Measurements from ENCODE around the gene COG6. TPM values are rescaled to one million over a fixed set of nuclear protein-coding genes. Genes with fewer than 3 reads are reported as not detected.

COG6 gene
- total RNA-seq = 10 to 100 TPM in 4 of 6 experiments, 1 to 10 TPM in 2; 8.6 to 15.2 (median 12.2) TPM
- long read RNA-seq, partial matches to known transcripts = 0 of 3 reads
- long read RNA-seq, other reads (novel, unspliced or antisense) = 1 of 3 reads

GRCh38 chr13:39655569-39656324 lies at the start of gene COG6:
TSS of gene COG6 (plus strand) at chr13:39655662. CDS start at chr13:39655727, 65 bp downstream.
- peaks cover 0 to 3% (median 0%) of the 10 kb centered on the region in 4 donors for H3K36me3 ChIP-seq
- H3K27me3 ChIP-seq = no peaks in the 10 kb centered on the region
- no peak for TF ChIP-seq CTCF (IDR thresholded peaks at IDR 0.05)
- peak; percentile 65 for TF ChIP-seq POLR2A (IDR thresholded peaks at IDR 0.05)
- intact Hi-C loops (cut with DNase I) = no loop called here
- peak; percentile 96 to 98 (median 98) for ATAC-seq
- peaks cover 0 to 4% (median 0%) of the 10 kb centered on the region in 4 donors for H3K4me1 ChIP-seq
- peak; percentile 90 to 92 (median 91) for DNase-seq
- H3K27ac ChIP-seq = peak within 1 kb of the TSS; percentile 37 to 54 (median 54)
- H3K4me3 ChIP-seq = peak within 1 kb of the TSS; percentile 82 to 96 (median 93)
- no peaks in the 10 kb centered on the region for H3K9me3 ChIP-seq
- WGBS (ENCODE audit: insufficient coverage, low coverage, low lambda C conversion rate, missing lambda C conversion rate) = under 1% methylated on average over 29 of the region's 59 CpGs

DNA sequence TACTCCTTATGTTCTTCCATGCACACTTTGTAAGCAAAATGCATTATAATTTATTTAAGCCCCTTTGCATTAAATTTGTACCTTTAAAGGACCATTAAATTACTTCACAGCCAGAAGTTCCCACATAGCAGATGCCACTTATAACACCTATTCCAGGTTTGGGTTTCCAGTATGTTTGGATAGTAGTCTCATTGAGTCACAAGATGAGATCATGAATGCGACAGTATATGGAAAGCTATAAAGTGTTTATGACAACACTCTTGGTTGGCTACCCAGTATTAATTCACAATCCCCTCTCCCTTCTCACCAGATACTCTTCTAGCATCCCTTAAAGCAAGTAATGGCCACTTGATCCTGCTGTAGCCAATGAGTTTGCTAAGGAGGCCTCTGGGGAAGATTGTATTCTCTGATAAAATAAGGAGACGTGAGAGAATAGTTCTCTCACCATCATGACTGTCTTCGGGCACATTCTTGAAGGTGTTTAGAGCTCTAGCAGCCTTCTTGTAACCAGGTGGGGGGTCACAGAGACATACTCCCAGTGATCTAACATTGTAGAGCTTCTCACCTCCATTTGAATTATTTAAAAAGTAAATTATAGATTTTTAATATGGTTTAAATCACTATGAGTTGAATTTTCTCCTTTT lies 49.7 kb upstream of the COG6 start:
- Histone ChIP-seq H3K27ac (no peak overlapping the region), H3K9me3 (no peaks in the 10 kb centered on the region), H3K4me1 (peaks cover 0 to 5% (median 2%) of the 10 kb centered on the region in 4 donors), H3K36me3 (no peaks in the 10 kb centered on the region), H3K4me3 (no peak overlapping the region), H3K27me3 (no peaks in the 10 kb centered on the region)
- WGBS (ENCODE audit: insufficient coverage, low coverage, low lambda C conversion rate, missing lambda C conversion rate) = 74% methylated on average over 3 of the region's 3 CpGs
- DNase-seq (no peak), ATAC-seq (no peak)
- intact Hi-C loops (cut with DNase I) = no loop called here
- TF ChIP-seq POLR2A (IDR thresholded peaks at IDR 0.05) = no peak
- TF ChIP-seq CTCF (IDR thresholded peaks at IDR 0.05) = no peak

DNA sequence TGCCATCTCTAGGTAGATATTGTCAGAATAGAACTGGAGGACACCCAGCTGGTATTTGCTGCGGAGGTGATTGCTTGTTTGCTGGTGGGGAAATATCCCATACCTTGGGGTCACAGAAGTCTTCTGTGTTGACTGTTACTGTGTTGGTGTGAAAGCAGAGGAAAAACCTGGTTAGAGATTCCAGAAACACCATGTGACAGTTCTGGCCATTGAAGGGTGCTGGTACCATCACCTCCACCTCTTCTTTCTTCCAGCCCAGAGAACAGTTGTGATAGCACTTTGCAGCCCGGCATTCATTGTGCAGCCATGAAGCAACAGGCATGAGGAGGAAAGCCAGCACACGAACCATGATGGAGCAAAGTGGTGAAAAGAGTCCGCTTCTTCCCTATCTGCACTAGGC lies 47.6 kb upstream of the COG6 start:
- Histone ChIP-seq H3K9me3 (no peaks in the 10 kb centered on the region), H3K36me3 (no peaks in the 10 kb centered on the region), H3K4me3 (no peak overlapping the region), H3K4me1 (no peaks in the 10 kb centered on the region), H3K27me3 (no peaks in the 10 kb centered on the region), H3K27ac (no peak overlapping the region)
- TF ChIP-seq POLR2A (IDR thresholded peaks at IDR 0.05) (no peak), CTCF (IDR thresholded peaks at IDR 0.05) (no peak)
- intact Hi-C loops (cut with DNase I) = no loop called here
- ATAC-seq (no peak), DNase-seq (no peak)
- WGBS (ENCODE audit: insufficient coverage, low coverage, low lambda C conversion rate, missing lambda C conversion rate) = 63% methylated on average over 2 of the region's 4 CpGs

- intact Hi-C loops (cut with DNase I) = no loop called here
- Histone ChIP-seq H3K9me3 (no peaks in the 10 kb centered on the region), H3K27me3 (no peaks in the 10 kb centered on the region), H3K4me3 (no peak overlapping the region), H3K4me1 (no peaks in the 10 kb centered on the region), H3K27ac (no peak overlapping the region), H3K36me3 (no peaks in the 10 kb centered on the region)
- TF ChIP-seq CTCF (IDR thresholded peaks at IDR 0.05) = peak; percentile 78 to 89 (median 86)
- TF ChIP-seq POLR2A (IDR thresholded peaks at IDR 0.05) = no peak
- WGBS (ENCODE audit: insufficient coverage, low coverage, low lambda C conversion rate, missing lambda C conversion rate) = 52% methylated on average over 5 of the region's 5 CpGs
- DNase-seq (peak in 2 of 3 donors; percentile 40 to 66), ATAC-seq (peak; percentile 63 to 84 (median 76))
These were observed 43.3 kb upstream of the COG6 start for GRCh38 chr13:39612023-39612637.
